A549 (cell line): ENCODE data around the gene TRPC6. TPM values are rescaled to one million over a fixed set of nuclear protein-coding genes. Genes with fewer than 3 reads are reported as not detected.

Source experiments
- ATAC-seq, 2 experiments: fragments of 200-7000 bp in 1 of 2; fragments of >200 bp in 1 of 2; cut with Nextera tagmentation in 1 of 2; cut with Tn5 transposase in 1 of 2; 3 replicates each; pipeline versions ENCODE4 v1.8.0 to v1.9.1; 2018 to 2020; ENCODE audit warnings: mild to moderate bottlenecking in 1 of 2, moderate library complexity in 1 of 2
- CTCF ChIA-PET: fragments of 300-600 bp; sonication (Branson Sonifier 250); formaldehyde crosslinking; extraction: SDS; loops from one replicate; lab custom pipeline; 2021; ENCODE audit warnings: antibody characterized with exemption, inconsistent platforms; lab: Yijun Ruan, JAX
- POLR2A ChIA-PET: fragments of 350-600 bp; formaldehyde crosslinking; extraction: SDS; loops from one replicate; lab custom pipeline; 2021; ENCODE audit warnings: antibody characterized with exemption, inconsistent platforms; lab: Yijun Ruan, JAX
- DNase-seq, 2 experiments: peaks; one replicate each; pipeline versions ENCODE4 v3.0.0 to v3.0.0-alpha.2; 2011 to 2016; ENCODE audit warnings: low read depth in 1 of 2, low spot score in 1 of 2
- FAIRE-seq: peaks from 2 replicates; lab custom pipeline; 2011; peaks lifted over from hg19 to GRCh38; lab: Jason Lieb, UNC
- H3K27ac ChIP-seq, 2 experiments: fragments of >200 bp; sonication (Bioruptor Twin); formaldehyde crosslinking; 3 replicates each; pipeline ENCODE4 v1.5.1; 2016 to 2017
- H3K4me1 ChIP-seq: fragments of >200 bp; sonication (Bioruptor Twin); formaldehyde crosslinking; 3 replicates; pipeline ENCODE4 v1.6.1; 2016
- H3K4me2 ChIP-seq: fragments of >200 bp; sonication (Bioruptor Twin); formaldehyde crosslinking; 3 replicates; pipeline ENCODE4 v1.6.1; 2016
- H3K4me3 ChIP-seq: fragments of >200 bp; sonication (Bioruptor Twin); formaldehyde crosslinking; 3 replicates; pipeline ENCODE4 v1.5.1; 2016
- H3K9me3 ChIP-seq: fragments of >200 bp; sonication (Bioruptor Twin); formaldehyde crosslinking; 3 replicates; pipeline ENCODE4 v1.6.1; 2016
- BCL3 ChIP-seq: fragments of >200 bp; sonication (Bioruptor Twin); formaldehyde crosslinking; IDR thresholded peaks from 3 replicates; pipeline ENCODE4 v1.6.1; 2016
- BHLHE40 ChIP-seq: IDR thresholded peaks from 2 replicates; pipeline ENCODE4 v1.6.1; 2012; ENCODE audit warnings: low read depth, low read length, inconsistent platforms
- CHD2 ChIP-seq: fragments of 150-350 bp; IDR thresholded peaks from 2 replicates; pipeline ENCODE4 v1.6.1; 2014; ENCODE audit warnings: low read length; ENCODE audit not compliant: partially characterized antibody
- CHD4 ChIP-seq: fragments of 200-600 bp; sonication (generic); IDR thresholded peaks from 2 replicates; pipeline ENCODE4 v1.6.1; 2016; ENCODE audit warnings: antibody characterized with exemption, mild to moderate bottlenecking, borderline replicate concordance
- EHF ChIP-seq: fragments of 250-450 bp; sonication (Bioruptor Pico); IDR thresholded peaks from 2 replicates; pipeline ENCODE4 v1.5.0; 2020; ENCODE audit warnings: mild to moderate bottlenecking
- EHMT2 ChIP-seq: fragments of 200-600 bp; sonication (generic); IDR thresholded peaks from 2 replicates; pipeline ENCODE4 v1.6.1; 2016; ENCODE audit warnings: antibody characterized with exemption, low read depth, mild to moderate bottlenecking, moderate library complexity
- ESRRA ChIP-seq: fragments of 150-350 bp; IDR thresholded peaks from 2 replicates; pipeline ENCODE4 v1.6.1; 2014; ENCODE audit warnings: mild to moderate bottlenecking, low read length, borderline replicate concordance
- FOSL2 ChIP-seq, 2 experiments: fragments of 450-650 bp in 1 of 2; fragments of >200 bp in 1 of 2; sonication (Bioruptor Twin) in 1 of 2; formaldehyde crosslinking; IDR thresholded peaks; 2 replicates each; pipeline versions ENCODE4 v1.5.0 to v1.6.1; 2016 to 2020; ENCODE audit warnings: mild to moderate bottlenecking in 1 of 2, moderate library complexity in 1 of 2
- HEYL ChIP-seq: fragments of 250-450 bp; sonication (Bioruptor Pico); IDR thresholded peaks from 2 replicates; pipeline ENCODE4 v1.8.0; 2021; ENCODE audit warnings: mild to moderate bottlenecking, moderate library complexity
- HOXA7 ChIP-seq: fragments of 250-450 bp; sonication (Bioruptor Pico); IDR thresholded peaks from 2 replicates; pipeline ENCODE4 v1.5.0; 2020; ENCODE audit warnings: mild to moderate bottlenecking, moderate library complexity
- HOXB5 ChIP-seq: fragments of 250-450 bp; sonication (Bioruptor Pico); IDR thresholded peaks from 2 replicates; pipeline ENCODE4 v1.5.0; 2020; ENCODE audit warnings: mild to moderate bottlenecking, moderate library complexity
- JUNB ChIP-seq: fragments of >200 bp; sonication (Bioruptor Twin); formaldehyde crosslinking; IDR thresholded peaks from 2 replicates; pipeline ENCODE4 v1.6.1; 2016
- KDM5A ChIP-seq: fragments of 200-600 bp; sonication (generic); IDR thresholded peaks from 2 replicates; pipeline ENCODE4 v1.6.1; 2016; ENCODE audit warnings: antibody characterized with exemption, mild to moderate bottlenecking
- MAZ ChIP-seq: fragments of 150-350 bp; IDR thresholded peaks from 2 replicates; pipeline ENCODE4 v1.6.1; 2014; ENCODE audit warnings: antibody characterized with exemption, low read depth, low read length, borderline replicate concordance
- MYC ChIP-seq: IDR thresholded peaks from 2 replicates; pipeline ENCODE4 v1.6.1; 2012; ENCODE audit warnings: mild to moderate bottlenecking, inconsistent platforms, low read length, improper control_type of control experiment, borderline replicate concordance
- RAD21 ChIP-seq, 2 experiments: fragments of >200 bp in 1 of 2; sonication (Bioruptor Twin) in 1 of 2; formaldehyde crosslinking in 1 of 2; IDR thresholded peaks in 1 of 2; conservative IDR thresholded peaks in 1 of 2; 2 replicates in 1 of 2; 3 replicates in 1 of 2; pipeline ENCODE4 v1.6.1; 2012 to 2018; ENCODE audit warnings: inconsistent platforms in 1 of 2
- TP53 ChIP-seq: fragments of 250-450 bp; sonication (Bioruptor Pico); IDR thresholded peaks from 2 replicates; pipeline ENCODE4 v1.5.0; 2021; ENCODE audit warnings: mild to moderate bottlenecking, moderate library complexity
- ZFP36 ChIP-seq: fragments of 450-650 bp; IDR thresholded peaks from 2 replicates; pipeline ENCODE4 v1.6.1; 2014; ENCODE audit warnings: borderline replicate concordance; ENCODE audit not compliant: partially characterized antibody
- ZNF302 ChIP-seq: fragments of 250-450 bp; sonication (Bioruptor Pico); IDR thresholded peaks from 2 replicates; pipeline ENCODE4 v1.9.0; 2021; ENCODE audit warnings: inconsistent platforms, mild to moderate bottlenecking, moderate library complexity
- ZSCAN20 ChIP-seq: fragments of 250-450 bp; sonication (Bioruptor Pico); IDR thresholded peaks from 2 replicates; pipeline ENCODE4 v1.8.0; 2022; ENCODE audit warnings: mild to moderate bottlenecking, moderate library complexity
- WGBS: methylation state at CpG from one replicate; pipeline ENCODE4 v1.1.6; 2017; ENCODE audit errors: missing lambda C conversion rate; 5-methylcytosine and 5-hydroxymethylcytosine counted together
- polyA plus RNA-seq, 4 experiments: library from polyadenylated mRNA; depleted of rRNA in 3 of 4; stranded (reverse); fragments of >200 nt; fragmentation: RNase III in 1 of 4; extraction: RNeasy Plus Mini Kit Qiagen cat#74134 plus additional on column Dnase treatment in 1 of 4; gene quantifications; 2 replicates in 3 of 4; 3 replicates in 1 of 4; pipeline ENCODE4 v1.2.3, GENCODE V29; 2011 to 2017
- TF ChIP-seq, protein P1 (sequence below): fragments of 200-600 bp; sonication (generic); IDR thresholded peaks from 2 replicates; pipeline ENCODE4 v1.6.1; 2016; ENCODE audit warnings: antibody characterized with exemption, mild to moderate bottlenecking, moderate library complexity
- TF ChIP-seq, protein P2 (sequence below): IDR thresholded peaks from 2 replicates; pipeline ENCODE4 v1.6.1; 2012; ENCODE audit warnings: low read depth, borderline replicate concordance

The TRPC6 gene
- polyA plus RNA-seq, 2 of the 4 experiments (the other 2 are of a cell fraction) = 0.70 to 1.0 TPM

DNA sequence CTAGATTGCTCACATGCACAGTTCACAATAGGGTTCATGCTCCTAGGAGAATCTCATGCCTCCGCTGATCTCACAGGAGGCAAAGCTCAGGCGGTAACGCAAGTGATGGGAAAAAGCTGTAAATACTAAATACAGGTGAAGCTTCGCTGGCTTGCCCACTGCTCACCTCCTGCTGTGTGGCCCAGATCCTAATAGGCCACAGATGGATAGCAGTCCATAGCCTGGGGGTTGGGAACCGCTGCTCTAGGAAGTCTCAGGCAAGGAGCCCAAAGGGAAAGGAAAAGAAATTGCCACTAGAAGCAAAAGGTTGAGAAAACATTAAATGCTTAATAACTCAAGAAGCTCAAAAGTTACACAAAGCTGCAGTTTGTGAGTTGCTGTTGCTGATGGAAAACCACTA, 3.2 kb upstream of the TRPC6 start (continued):
- TF ChIP-seq, protein P1, sequence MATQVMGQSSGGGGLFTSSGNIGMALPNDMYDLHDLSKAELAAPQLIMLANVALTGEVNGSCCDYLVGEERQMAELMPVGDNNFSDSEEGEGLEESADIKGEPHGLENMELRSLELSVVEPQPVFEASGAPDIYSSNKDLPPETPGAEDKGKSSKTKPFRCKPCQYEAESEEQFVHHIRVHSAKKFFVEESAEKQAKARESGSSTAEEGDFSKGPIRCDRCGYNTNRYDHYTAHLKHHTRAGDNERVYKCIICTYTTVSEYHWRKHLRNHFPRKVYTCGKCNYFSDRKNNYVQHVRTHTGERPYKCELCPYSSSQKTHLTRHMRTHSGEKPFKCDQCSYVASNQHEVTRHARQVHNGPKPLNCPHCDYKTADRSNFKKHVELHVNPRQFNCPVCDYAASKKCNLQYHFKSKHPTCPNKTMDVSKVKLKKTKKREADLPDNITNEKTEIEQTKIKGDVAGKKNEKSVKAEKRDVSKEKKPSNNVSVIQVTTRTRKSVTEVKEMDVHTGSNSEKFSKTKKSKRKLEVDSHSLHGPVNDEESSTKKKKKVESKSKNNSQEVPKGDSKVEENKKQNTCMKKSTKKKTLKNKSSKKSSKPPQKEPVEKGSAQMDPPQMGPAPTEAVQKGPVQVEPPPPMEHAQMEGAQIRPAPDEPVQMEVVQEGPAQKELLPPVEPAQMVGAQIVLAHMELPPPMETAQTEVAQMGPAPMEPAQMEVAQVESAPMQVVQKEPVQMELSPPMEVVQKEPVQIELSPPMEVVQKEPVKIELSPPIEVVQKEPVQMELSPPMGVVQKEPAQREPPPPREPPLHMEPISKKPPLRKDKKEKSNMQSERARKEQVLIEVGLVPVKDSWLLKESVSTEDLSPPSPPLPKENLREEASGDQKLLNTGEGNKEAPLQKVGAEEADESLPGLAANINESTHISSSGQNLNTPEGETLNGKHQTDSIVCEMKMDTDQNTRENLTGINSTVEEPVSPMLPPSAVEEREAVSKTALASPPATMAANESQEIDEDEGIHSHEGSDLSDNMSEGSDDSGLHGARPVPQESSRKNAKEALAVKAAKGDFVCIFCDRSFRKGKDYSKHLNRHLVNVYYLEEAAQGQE = no peak
- TF ChIP-seq, all 56 proteins: peak for 0

DNA sequence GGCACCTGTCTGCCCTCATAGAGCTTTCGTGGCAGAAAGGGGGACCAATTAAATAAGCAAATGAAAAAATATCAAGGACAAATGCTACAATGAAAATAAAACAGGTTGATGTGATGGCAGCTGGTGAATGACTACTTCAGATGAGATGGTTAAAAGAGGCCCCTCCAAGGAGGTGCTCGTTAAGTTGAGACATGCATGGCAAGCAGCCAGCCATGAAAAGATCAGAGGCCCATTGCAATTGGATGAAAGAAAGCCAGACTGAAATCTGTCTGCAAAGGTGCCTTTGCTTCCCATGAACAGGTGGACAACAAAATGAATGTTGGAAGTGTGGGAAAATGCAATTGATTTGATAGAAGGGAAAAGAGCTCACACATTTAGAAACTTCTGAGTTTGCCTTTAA, 848 bp upstream of the TRPC6 start:
- H3K4me2 ChIP-seq = no peak overlapping the region
- no peak for TF ChIP-seq BCL3
- TF ChIP-seq CHD2 = no peak
- no peak for TF ChIP-seq KDM5A
- ATAC-seq (no peak), DNase-seq (no peak), FAIRE-seq (no peak)
- no peaks in the 10 kb centered on the region; the same call in 2 of the 3 replicates for H3K9me3 ChIP-seq
- POLR2A ChIA-PET = no interaction called here
- no peak overlapping the region for H3K4me3 ChIP-seq
- CTCF ChIA-PET = no interaction called here
- H3K4me1 ChIP-seq = no peaks in the 10 kb centered on the region
- no peak overlapping the region for H3K27ac ChIP-seq
- WGBS = 93% methylated on average over 2 of the region's 2 CpGs

GRCh38 chr11:101584129-101584515, 315 bp upstream of the TRPC6 start:
- TF ChIP-seq ESRRA (no peak), ZNF302 (CRISPR knock-in tag) (no peak), HEYL (CRISPR knock-in tag) (no peak), MYC (no peak), HOXB5 (no peak), TP53 (CRISPR knock-in tag) (no peak)
- no peak for FAIRE-seq
- H3K4me3 ChIP-seq = peak overlapping the region; percentile 71
- ChIA-PET CTCF (no interaction called here), POLR2A (no interaction called here)
- ATAC-seq = no peak
- H3K9me3 ChIP-seq = no peaks in the 10 kb centered on the region; the same call in 2 of the 3 replicates
- H3K27ac ChIP-seq = no peak overlapping the region
- no peak for DNase-seq
- H3K4me1 ChIP-seq = no peaks in the 10 kb centered on the region
- WGBS = 66% methylated on average over 8 of the region's 8 CpGs
- H3K4me2 ChIP-seq = peak overlapping the region; percentile 100

- Histone ChIP-seq H3K27ac (peak overlapping the region; percentile 50 to 73; a peak in 5 of 6 replicates), H3K4me3 (peak overlapping the region; percentile 71), H3K4me2 (peak overlapping the region; percentile 100), H3K4me1 (no peaks in the 10 kb centered on the region), H3K9me3 (no peaks in the 10 kb centered on the region; the same call in 2 of the 3 replicates)
- WGBS = 0% methylated on average over 6 of the region's 19 CpGs
- DNase-seq (peak in 1 of 2 experiments; percentile 14), ATAC-seq (peak in 1 of 2 experiments; percentile 69; a peak in 3 of 6 replicates), FAIRE-seq (no peak)
- ChIA-PET POLR2A (no interaction called here), CTCF (no interaction called here)
- TF ChIP-seq ZFP36 (no peak), JUNB (no peak), EHMT2 (no peak), HOXA7 (CRISPR knock-in tag) (no peak), ZSCAN20 (CRISPR knock-in tag) (no peak), MAZ (no peak), EHF (CRISPR knock-in tag) (no peak), HEYL (CRISPR knock-in tag) (no peak), BHLHE40 (no peak), FOSL2 (IDR thresholded peaks at IDR 0.05) (no peak), FOSL2 (CRISPR knock-in tag; IDR thresholded peaks at IDR 0.05) (no peak), CHD4 (no peak), RAD21 (conservative IDR thresholded peaks at IDR 0.05 in 1 of 2, IDR thresholded peaks at IDR 0.05 in 1 of 2) (no peak)
- TF ChIP-seq, protein P1 = no peak
- TF ChIP-seq, protein P2, sequence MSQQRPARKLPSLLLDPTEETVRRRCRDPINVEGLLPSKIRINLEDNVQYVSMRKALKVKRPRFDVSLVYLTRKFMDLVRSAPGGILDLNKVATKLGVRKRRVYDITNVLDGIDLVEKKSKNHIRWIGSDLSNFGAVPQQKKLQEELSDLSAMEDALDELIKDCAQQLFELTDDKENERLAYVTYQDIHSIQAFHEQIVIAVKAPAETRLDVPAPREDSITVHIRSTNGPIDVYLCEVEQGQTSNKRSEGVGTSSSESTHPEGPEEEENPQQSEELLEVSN = no peak
Observed at GRCh38 chr11:101582989-101583250, 887 bp downstream of the TRPC6 start.
